H9 (cell line): Measurements from ENCODE around the gene OSBPL2. TPM values are rescaled to one million over a fixed set of nuclear protein-coding genes. Genes with fewer than 3 reads are reported as not detected.

Experiments used
- DNase-seq: peaks from one replicate; pipeline ENCODE4 v3.0.0-alpha.2; 2017
- H2AFZ ChIP-seq: one replicate; pipeline ENCODE4 v1.6.1; 2013; ENCODE audit warnings: mild to moderate bottlenecking, low read length, control low read depth, moderate library complexity
- H2AK5ac ChIP-seq: 2 replicates; pipeline ENCODE4 v1.6.1; 2013; ENCODE audit warnings: low read length, control low read depth, mixed read lengths; ENCODE audit not compliant: insufficient read length
- H2BK120ac ChIP-seq: one replicate; pipeline ENCODE4 v1.6.1; 2013; ENCODE audit warnings: low read depth, mild to moderate bottlenecking, low read length, control low read depth, inconsistent platforms; ENCODE audit not compliant: poor library complexity, severe bottlenecking
- H2BK12ac ChIP-seq: 2 replicates; pipeline ENCODE4 v1.6.1; 2013; ENCODE audit warnings: low read length, control low read depth, mixed read lengths, low read depth; ENCODE audit not compliant: insufficient read length
- H2BK15ac ChIP-seq: 2 replicates; pipeline ENCODE4 v1.6.1; 2013; ENCODE audit warnings: low read depth, low read length, control low read depth
- H2BK20ac ChIP-seq: one replicate; pipeline ENCODE4 v1.6.1; 2013; ENCODE audit warnings: low read depth, mild to moderate bottlenecking, low read length, control low read depth, inconsistent platforms; ENCODE audit not compliant: poor library complexity, severe bottlenecking
- H2BK5ac ChIP-seq: 2 replicates; pipeline ENCODE4 v1.6.1; 2013; ENCODE audit warnings: low read length, control low read depth, mixed read lengths; ENCODE audit not compliant: insufficient read length
- H3K14ac ChIP-seq: 2 replicates; pipeline ENCODE4 v1.6.1; 2013; ENCODE audit warnings: low read length, control low read depth; ENCODE audit not compliant: insufficient read depth
- H3K18ac ChIP-seq: 2 replicates; pipeline ENCODE4 v1.6.1; 2013; ENCODE audit warnings: low read depth, mild to moderate bottlenecking, mixed read lengths, low read length, control low read depth; ENCODE audit not compliant: insufficient read length
- H3K23ac ChIP-seq: 2 replicates; pipeline ENCODE4 v1.6.1; 2013; ENCODE audit warnings: low read length, control low read depth, mixed read lengths, low read depth; ENCODE audit not compliant: insufficient read length
- H3K23me2 ChIP-seq: 2 replicates; pipeline ENCODE4 v1.6.1; 2013; ENCODE audit warnings: low read depth, mild to moderate bottlenecking, mixed read lengths, low read length, control low read depth; ENCODE audit not compliant: insufficient read length, poor library complexity, severe bottlenecking
- H3K27ac ChIP-seq: 2 replicates; pipeline ENCODE4 v1.5.1; 2013; ENCODE audit warnings: low read length, control low read depth, mixed read lengths, low read depth; ENCODE audit not compliant: insufficient read length
- H3K27me3 ChIP-seq: 2 replicates; pipeline ENCODE4 v1.6.1; 2013; ENCODE audit warnings: low read length, control low read depth, inconsistent platforms; ENCODE audit not compliant: insufficient read depth
- H3K4ac ChIP-seq: 2 replicates; pipeline ENCODE4 v1.6.1; 2013; ENCODE audit warnings: low read depth, mild to moderate bottlenecking, control low read depth, inconsistent platforms, low read length, moderate library complexity
- H3K4me1 ChIP-seq: 2 replicates; pipeline ENCODE4 v1.6.1; 2013; ENCODE audit warnings: low read length, control low read depth, inconsistent platforms; ENCODE audit not compliant: insufficient read depth
- H3K4me2 ChIP-seq: 2 replicates; pipeline ENCODE4 v1.6.1; 2013; ENCODE audit warnings: low read length, control low read depth, mixed read lengths; ENCODE audit not compliant: insufficient read length, insufficient read depth
- H3K56ac ChIP-seq: 2 replicates; pipeline ENCODE4 v1.6.1; 2013; ENCODE audit warnings: low read depth, mild to moderate bottlenecking, mixed read lengths, low read length, control low read depth; ENCODE audit not compliant: insufficient read length
- H3K79me1 ChIP-seq: 2 replicates; pipeline ENCODE4 v1.6.1; 2013; ENCODE audit warnings: low read depth, mild to moderate bottlenecking, moderate library complexity, low read length, control low read depth, inconsistent platforms; ENCODE audit not compliant: insufficient read depth, poor library complexity, severe bottlenecking
- H3K79me2 ChIP-seq: 2 replicates; pipeline ENCODE4 v1.6.1; 2013; ENCODE audit warnings: low read length, control low read depth, inconsistent platforms; ENCODE audit not compliant: insufficient read depth
- H3K9ac ChIP-seq: 2 replicates; pipeline ENCODE4 v1.6.1; 2013; ENCODE audit warnings: low read length, control low read depth, mixed read lengths; ENCODE audit not compliant: insufficient read length; ENCODE audit errors: extremely low read depth
- H3K9me3 ChIP-seq: one replicate; pipeline ENCODE4 v1.6.1; 2013; ENCODE audit warnings: low read depth, low read length, inconsistent platforms; ENCODE audit not compliant: control insufficient read depth
- H3T11ph ChIP-seq: one replicate; pipeline ENCODE4 v1.6.1; 2013; ENCODE audit warnings: mild to moderate bottlenecking, low read length, control low read depth, inconsistent platforms
- H4K20me1 ChIP-seq: one replicate; pipeline ENCODE4 v1.6.1; 2013; ENCODE audit not compliant: control insufficient read depth, insufficient read length, insufficient read depth
- H4K5ac ChIP-seq: 2 replicates; pipeline ENCODE4 v1.6.1; 2013; ENCODE audit warnings: low read depth, mild to moderate bottlenecking, mixed read lengths, low read length, control low read depth; ENCODE audit not compliant: insufficient read length
- H4K8ac ChIP-seq: replicated peaks from 2 replicates; pipeline ENCODE4 v1.6.1; 2013; ENCODE audit warnings: low read length, control low read depth, mixed read lengths, low read depth; ENCODE audit not compliant: insufficient read length
- H4K91ac ChIP-seq: 2 replicates; pipeline ENCODE4 v1.6.1; 2013; ENCODE audit warnings: low read depth, mild to moderate bottlenecking, moderate library complexity, mixed read lengths, low read length, control low read depth; ENCODE audit not compliant: insufficient read length
- H3K27ac Mint-ChIP-seq, 3 experiments: 2 replicates in 2 of 3; 3 replicates in 1 of 3; pipeline ENCODE4 v1.8.0; 2020 to 2021; ENCODE audit warnings: mixed read lengths in 3 of 3, mild to moderate bottlenecking in 1 of 3, moderate library complexity in 1 of 3
- H3K27me3 Mint-ChIP-seq: 2 replicates; pipeline ENCODE4 v1.8.0; 2021; ENCODE audit warnings: low read depth, mild to moderate bottlenecking, moderate library complexity, mixed read lengths
- H3K36me3 Mint-ChIP-seq, 3 experiments: 2 replicates in 2 of 3; 3 replicates in 1 of 3; pipeline ENCODE4 v1.8.0; 2020 to 2021; ENCODE audit warnings: low read depth in 3 of 3, mixed read lengths in 3 of 3; ENCODE audit not compliant: insufficient read depth in 1 of 3
- H3K4me1 Mint-ChIP-seq, 2 experiments: 2 replicates each; pipeline ENCODE4 v1.8.0; 2020; ENCODE audit warnings: mixed read lengths in 2 of 2
- H3K4me3 Mint-ChIP-seq, 2 experiments: 2 replicates in 1 of 2; 3 replicates in 1 of 2; pipeline ENCODE4 v1.8.0; 2020 to 2021; ENCODE audit warnings: mild to moderate bottlenecking in 2 of 2, mixed read lengths in 2 of 2, moderate library complexity in 1 of 2
- H3K9me3 Mint-ChIP-seq, 2 experiments: 2 replicates in 1 of 2; 3 replicates in 1 of 2; pipeline ENCODE4 v1.8.0; 2020; ENCODE audit warnings: mild to moderate bottlenecking in 2 of 2, mixed read lengths in 2 of 2, moderate library complexity in 1 of 2
- CTCF ChIP-seq: fragments of 200-600 bp; sonication (generic); conservative IDR thresholded peaks from 3 replicates; pipeline ENCODE4 v1.8.0; 2021; ENCODE audit warnings: antibody characterized with exemption, mild to moderate bottlenecking
- WGBS: extraction: QIAGEN DNeasy Blood & Tissue Kit; methylation state at CpG from one replicate; pipeline ENCODE4 v1.1.7; 2013; ENCODE audit warnings: missing lambda C conversion rate, low lambda C conversion rate, mixed read lengths; ENCODE audit not compliant: insufficient read length; ENCODE audit errors: extremely low coverage; 5-methylcytosine and 5-hydroxymethylcytosine counted together
- total RNA-seq: library from RNA; stranded (reverse); gene quantifications from 2 replicates; pipeline ENCODE4 v1.2.1, GENCODE V29; 2021

Gene OSBPL2
- total RNA-seq, 1 experiment from 2014 or later = 47.3 TPM

DNA sequence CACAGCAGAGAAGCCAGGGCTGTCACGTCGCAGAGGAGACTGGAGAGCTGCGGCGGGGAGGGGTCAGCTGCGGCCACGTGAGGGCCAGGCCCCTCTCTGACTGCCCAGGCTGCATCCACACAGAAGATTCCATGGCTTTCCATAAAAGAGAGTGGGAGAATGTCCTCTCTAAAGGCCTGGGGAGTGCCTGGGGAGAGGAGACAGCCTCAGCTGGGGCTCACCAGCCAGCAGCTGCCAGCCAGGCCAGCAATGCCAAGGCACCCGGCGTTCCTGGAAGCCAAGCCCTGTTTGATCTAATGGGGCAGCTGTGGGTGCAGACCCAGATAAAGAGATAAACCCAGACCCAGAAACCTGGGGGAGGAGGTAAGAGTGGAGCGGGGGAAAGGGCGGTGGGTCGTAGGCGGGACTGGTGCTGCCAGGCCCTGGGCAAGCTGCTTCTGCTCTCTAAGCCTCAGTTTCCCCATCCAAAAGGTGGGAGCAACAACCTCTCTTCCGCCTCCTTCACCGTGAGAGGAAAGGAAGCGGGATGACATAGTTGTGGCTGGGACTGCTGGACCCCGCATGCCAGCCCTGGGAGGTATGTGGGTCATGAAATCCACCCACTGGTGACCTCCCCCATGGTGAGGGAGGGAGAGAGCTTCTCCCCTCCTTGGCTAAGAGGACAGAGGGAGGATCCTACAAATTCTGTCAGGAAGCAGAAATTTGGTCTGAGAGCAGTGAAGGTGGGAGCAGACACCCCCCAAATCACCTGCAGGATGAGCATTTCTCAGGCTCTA lies 3.1 kb upstream of the OSBPL2 start:
- no peaks in the 10 kb centered on the region for H3K4me1 ChIP-seq
- peaks cover 0 to 3% of the 10 kb centered on the region in 2 experiments; a peak in 2 of 5 replicates for H3K9me3 Mint-ChIP-seq
- no peak overlapping the region for H3K56ac ChIP-seq
- H2BK120ac ChIP-seq = no peak overlapping the region
- H3K23ac ChIP-seq = no peak overlapping the region
- WGBS = no CpG with 5 or more reads among the region's 16 CpGs
- no peak overlapping the region for H3K27ac Mint-ChIP-seq
- no peak overlapping the region for H2BK12ac ChIP-seq
- H3K4me1 Mint-ChIP-seq = peaks cover 14 to 26% of the 10 kb centered on the region in 2 experiments
- no peak overlapping the region for H3K4me3 Mint-ChIP-seq
- no peaks in the 10 kb centered on the region for H3K27me3 ChIP-seq
- H2AFZ ChIP-seq = no peak overlapping the region
- no peak overlapping the region for H3K18ac ChIP-seq
- no peak overlapping the region for H2BK20ac ChIP-seq
- peaks cover 12% of the 10 kb centered on the region for H3K27me3 Mint-ChIP-seq
- H3K36me3 Mint-ChIP-seq = peaks cover 0 to 3% (median 1%) of the 10 kb centered on the region in 3 experiments; a peak in 4 of 7 replicates
- peaks cover 2% of the 10 kb centered on the region for H3K79me1 ChIP-seq
- no peak overlapping the region for H4K5ac ChIP-seq
- H3K4me2 ChIP-seq = no peak overlapping the region
- H2AK5ac ChIP-seq = no peak overlapping the region
- H4K20me1 ChIP-seq = no peaks in the 10 kb centered on the region
- H2BK5ac ChIP-seq = no peak overlapping the region
- DNase-seq = no peak
- H3T11ph ChIP-seq = no peak overlapping the region
- no peak overlapping the region for H4K91ac ChIP-seq
- no peak overlapping the region for H3K27ac ChIP-seq
- no peak overlapping the region for H3K4ac ChIP-seq
- H3K14ac ChIP-seq = no peak overlapping the region; the same call in 1 of the 2 replicates
- no peaks in the 10 kb centered on the region for H3K9me3 ChIP-seq
- H3K23me2 ChIP-seq = peaks cover 7% of the 10 kb centered on the region
- H3K9ac ChIP-seq = no peak overlapping the region
- H3K79me2 ChIP-seq = peaks cover 2% of the 10 kb centered on the region; the same call in 1 of the 2 replicates
- TF ChIP-seq CTCF = no peak
- no peak overlapping the region for H4K8ac ChIP-seq
- no peak overlapping the region for H2BK15ac ChIP-seq
